PC-9 (cell line): ENCODE measurements around the gene GALNT7. TPM values are rescaled to one million over a fixed set of nuclear protein-coding genes. Genes with fewer than 3 reads are reported as not detected.

Experiments used
- BruUV-seq: library from RNA; stranded (reverse); fragments of 400-500 nt; replicated peaks from 2 replicates; lab custom pipeline; 2021; lab: Mats Ljungman, UMichigan
- CTCF ChIA-PET: fragments of 300-600 bp; sonication (Branson Sonifier 250); formaldehyde crosslinking; loops from one replicate; lab custom pipeline; 2022; ENCODE audit warnings: antibody characterized with exemption; lab: Charles Lee
- POLR2A ChIA-PET: fragments of 300-600 bp; sonication (Branson Sonifier 250); formaldehyde crosslinking; loops from one replicate; lab custom pipeline; 2022; ENCODE audit warnings: antibody characterized with exemption; ENCODE audit not compliant: unreplicated experiment; lab: Charles Lee
- DNase-seq, 2 experiments: peaks; one replicate each; pipeline versions ENCODE4 v3.0.0 to v3.0.0-alpha.2; 2015 to 2022; ENCODE audit warnings: mixed read lengths in 1 of 2
- H2AFZ ChIP-seq: fragments of 200-600 bp; sonication (generic); 2 replicates; pipeline ENCODE4 v1.8.1; 2017; ENCODE audit warnings: antibody characterized with exemption
- H3F3A ChIP-seq: fragments of 200-600 bp; sonication (generic); 2 replicates; pipeline ENCODE4 v1.8.1; 2017; ENCODE audit warnings: antibody characterized with exemption, mild to moderate bottlenecking, low read depth; ENCODE audit not compliant: insufficient read depth
- H3K27ac ChIP-seq: fragments of 200-600 bp; sonication (generic); 2 replicates; pipeline ENCODE4 v1.6.1; 2016; ENCODE audit warnings: mixed run types
- H3K27me3 ChIP-seq: fragments of 200-600 bp; sonication (generic); 2 replicates; pipeline ENCODE4 v1.6.1; 2016; ENCODE audit warnings: low read depth, mixed run types; ENCODE audit not compliant: insufficient read depth
- H3K36me3 ChIP-seq: fragments of 200-600 bp; sonication (generic); 2 replicates; pipeline ENCODE4 v1.6.1; 2016; ENCODE audit warnings: low read depth, mixed run types
- H3K4me1 ChIP-seq: fragments of 200-600 bp; sonication (generic); replicated peaks from 2 replicates; pipeline ENCODE4 v1.6.1; 2016; ENCODE audit warnings: mixed run types; ENCODE audit not compliant: insufficient read depth
- H3K4me2 ChIP-seq: fragments of 200-600 bp; sonication (generic); 2 replicates; pipeline ENCODE4 v1.6.1; 2017; ENCODE audit warnings: mixed run types
- H3K4me3 ChIP-seq: fragments of 200-600 bp; sonication (generic); 2 replicates; pipeline ENCODE4 v1.6.1; 2016; ENCODE audit warnings: mixed run types
- H3K79me2 ChIP-seq: fragments of 200-600 bp; sonication (generic); 2 replicates; pipeline ENCODE4 v1.6.1; 2017; ENCODE audit warnings: low read depth, mixed run types
- H3K9me2 ChIP-seq: fragments of 200-600 bp; sonication (generic); 2 replicates; pipeline ENCODE4 v1.8.1; 2017; ENCODE audit warnings: mild to moderate bottlenecking; ENCODE audit not compliant: insufficient read depth
- H3K9me3 ChIP-seq: fragments of 200-600 bp; sonication (generic); 2 replicates; pipeline ENCODE4 v1.8.1; 2016; ENCODE audit warnings: low read depth; ENCODE audit not compliant: insufficient read depth
- H4K20me1 ChIP-seq: fragments of 200-600 bp; sonication (generic); 2 replicates; pipeline ENCODE4 v1.8.1; 2017; ENCODE audit not compliant: insufficient read depth
- CTCF ChIP-seq: fragments of 200-600 bp; sonication (generic); conservative IDR thresholded peaks from 2 replicates; pipeline ENCODE4 v1.6.1; 2017; ENCODE audit warnings: mixed run types, antibody characterized with exemption, mild to moderate bottlenecking, moderate library complexity
- EZH2 ChIP-seq: fragments of 200-600 bp; sonication (generic); IDR thresholded peaks from 2 replicates; pipeline ENCODE4 v1.8.0; 2017; ENCODE audit warnings: antibody characterized with exemption, low read depth
- intact Hi-C: fragments of 100-400 bp; cut with micrococcal nuclease; formaldehyde crosslinking; loops from one replicate; pipeline ENCODE4 v1.10.0; 2022; ENCODE audit not compliant: unreplicated experiment
- total RNA-seq: library from RNA; stranded (reverse); gene quantifications from 2 replicates; pipeline ENCODE4 v1.2.3, GENCODE V29; 2021

GALNT7 gene
- total RNA-seq, 1 experiment from 2014 or later: 57.2 TPM

- no peak for TF ChIP-seq EZH2
- no peak for TF ChIP-seq CTCF
- H3K36me3 ChIP-seq: no peaks in the 10 kb centered on the region
- H3K9me3 ChIP-seq: no peaks in the 10 kb centered on the region
- POLR2A ChIA-PET: no interaction called here
- no peaks in the 10 kb centered on the region for H3K27me3 ChIP-seq
- no peaks in the 10 kb centered on the region for H3K9me2 ChIP-seq
- no peaks in the 10 kb centered on the region for H3F3A ChIP-seq
- DNase-seq: no peak
- CTCF ChIA-PET: no interaction called here
- intact Hi-C loops: no loop called here
- H2AFZ ChIP-seq: no peak overlapping the region
- H4K20me1 ChIP-seq: no peaks in the 10 kb centered on the region
- no TSS peak for BruUV-seq
- no peaks in the 10 kb centered on the region for H3K79me2 ChIP-seq
- no peak overlapping the region for H3K27ac ChIP-seq
- H3K4me2 ChIP-seq: no peak overlapping the region
- H3K4me3 ChIP-seq: no peak overlapping the region
- no peaks in the 10 kb centered on the region for H3K4me1 ChIP-seq
These were observed 125.1 kb downstream of the GALNT7 start for GRCh38 chr4:173293663-173294062.

GRCh38 chr4:173294444-173294843, 125.8 kb downstream of the GALNT7 start:
- POLR2A ChIA-PET: no interaction called here
- CTCF ChIA-PET: no interaction called here
- H3F3A ChIP-seq: no peaks in the 10 kb centered on the region
- H3K9me3 ChIP-seq: no peaks in the 10 kb centered on the region
- H3K36me3 ChIP-seq: no peaks in the 10 kb centered on the region
- H2AFZ ChIP-seq: no peak overlapping the region
- H3K4me3 ChIP-seq: no peak overlapping the region
- no peaks in the 10 kb centered on the region for H3K9me2 ChIP-seq
- H3K79me2 ChIP-seq: no peaks in the 10 kb centered on the region
- no peak overlapping the region for H3K4me2 ChIP-seq
- H4K20me1 ChIP-seq: no peaks in the 10 kb centered on the region
- no TSS peak for BruUV-seq
- TF ChIP-seq CTCF: no peak
- no peak for TF ChIP-seq EZH2
- DNase-seq: no peak
- intact Hi-C loops: no loop called here
- no peaks in the 10 kb centered on the region for H3K4me1 ChIP-seq
- no peaks in the 10 kb centered on the region for H3K27me3 ChIP-seq
- no peak overlapping the region for H3K27ac ChIP-seq

GRCh38 chr4:173301518-173302201, 133.0 kb downstream of the GALNT7 start:
- H3K4me2 ChIP-seq: no peak overlapping the region
- intact Hi-C loops: loop anchor here (1.0 kb wide), 2 partner anchors 276 to 288 kb away; no protein-coding TSS in a partner anchor
- no peak overlapping the region for H3K4me3 ChIP-seq
- H3K27ac ChIP-seq: no peak overlapping the region
- ChIA-PET CTCF (interaction anchor here (0.5 to 2.0 kb wide), 14 partner anchors 11 to 1180 kb away, joined by 3 to 27 read pairs (median 3); no protein-coding TSS in a partner anchor), POLR2A (interaction anchor here (0.8 kb wide), 1 partner anchor 305 kb away, joined by 3 read pairs; no protein-coding TSS in a partner anchor)
- no peak overlapping the region for H2AFZ ChIP-seq
- H3K9me3 ChIP-seq: no peaks in the 10 kb centered on the region
- H3F3A ChIP-seq: no peaks in the 10 kb centered on the region
- no peaks in the 10 kb centered on the region for H3K36me3 ChIP-seq
- no peaks in the 10 kb centered on the region for H4K20me1 ChIP-seq
- no peak for TF ChIP-seq EZH2
- peak; percentile 71 for TF ChIP-seq CTCF
- H3K79me2 ChIP-seq: no peaks in the 10 kb centered on the region
- H3K4me1 ChIP-seq: no peaks in the 10 kb centered on the region
- no TSS peak for BruUV-seq
- DNase-seq: no peak
- no peaks in the 10 kb centered on the region for H3K27me3 ChIP-seq
- H3K9me2 ChIP-seq: no peaks in the 10 kb centered on the region
